PC-3 (cell line): ENCODE results near the gene TUBA4B.

Experiments used
- CTCF ChIP-seq: fragments of 300-600 bp; sonication (generic); conservative IDR thresholded peaks from 2 replicates; pipeline ENCODE4 v1.5.1; 2017; ENCODE audit warnings: antibody characterized with exemption, low read depth, mild to moderate bottlenecking, low read length
- EZH2phosphoT487 ChIP-seq: fragments of 300-600 bp; sonication (generic); IDR thresholded peaks from 2 replicates; pipeline ENCODE4 v1.6.1; 2018; ENCODE audit warnings: mild to moderate bottlenecking, antibody characterized with exemption, low read length, borderline replicate concordance

GRCh38 chr2:219246559-219246958, 6.5 kb upstream of the TUBA4B start:
- no peak for TF ChIP-seq CTCF
- no peak for TF ChIP-seq EZH2phosphoT487
